Suprapubic skin (tissue), 3 donors: Measurements from ENCODE around the gene DISP2.

Experiments
- POLR2A ChIP-seq, 2 donors: fragments of 450-650 bp; IDR thresholded peaks; one replicate each; pipeline ENCODE4 v1.6.1; 2017; ENCODE audit warnings: antibody characterized with exemption in 2 of 2, mild to moderate bottlenecking in 2 of 2, moderate library complexity in 2 of 2
- TF ChIP-seq, protein P1 (sequence below), 2 donors: fragments of 200-600 bp in 1 of 2; fragments of 450-650 bp in 1 of 2; sonication (generic) in 1 of 2; IDR thresholded peaks; one replicate each; pipeline ENCODE4 v1.5.1; 2016 to 2019; ENCODE audit warnings: antibody characterized with exemption in 2 of 2, mild to moderate bottlenecking in 1 of 2, moderate library complexity in 1 of 2

DNA sequence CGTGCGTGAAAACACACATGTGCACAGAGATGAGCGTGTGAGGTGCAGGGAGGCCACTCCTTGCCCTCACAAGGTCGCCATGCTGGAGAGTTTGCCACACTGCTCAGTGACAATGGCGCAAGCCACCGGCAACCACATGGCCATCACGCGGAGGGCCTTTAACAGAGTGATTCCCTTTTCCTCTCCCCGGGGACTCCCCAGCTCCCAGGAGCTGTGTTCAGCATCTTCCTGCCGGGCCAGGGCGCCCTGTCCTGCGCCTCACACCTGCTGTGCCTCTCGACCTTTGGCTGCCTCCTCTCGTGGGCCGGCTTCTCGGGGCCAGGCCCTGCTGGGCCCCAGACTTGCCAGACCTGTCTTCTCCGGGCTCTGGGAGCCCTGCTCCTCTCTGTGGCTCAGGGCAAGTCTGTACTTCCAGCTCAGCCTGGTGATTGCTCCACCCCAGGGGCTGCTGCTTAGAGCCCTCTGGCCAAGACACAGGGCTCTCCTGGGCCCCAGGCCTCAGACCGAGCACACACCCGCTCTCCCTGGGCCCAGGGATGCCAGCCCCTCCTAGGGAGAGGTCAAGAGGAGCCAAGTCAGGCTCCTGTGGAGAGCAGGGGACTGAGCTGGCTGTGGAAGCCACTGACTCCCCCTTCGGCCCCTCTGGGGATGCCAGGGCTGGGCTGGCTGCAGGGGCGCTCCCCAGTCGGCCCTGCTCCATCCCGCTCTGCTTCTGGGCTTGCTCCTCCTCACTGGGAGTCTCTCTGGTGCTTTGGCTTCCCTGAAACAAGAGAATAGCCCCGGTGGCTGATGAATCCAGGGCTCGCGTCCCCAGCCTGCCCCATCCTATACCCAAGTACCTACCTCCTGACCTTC, 22.9 kb upstream of the DISP2 start:
- TF ChIP-seq, protein P1, sequence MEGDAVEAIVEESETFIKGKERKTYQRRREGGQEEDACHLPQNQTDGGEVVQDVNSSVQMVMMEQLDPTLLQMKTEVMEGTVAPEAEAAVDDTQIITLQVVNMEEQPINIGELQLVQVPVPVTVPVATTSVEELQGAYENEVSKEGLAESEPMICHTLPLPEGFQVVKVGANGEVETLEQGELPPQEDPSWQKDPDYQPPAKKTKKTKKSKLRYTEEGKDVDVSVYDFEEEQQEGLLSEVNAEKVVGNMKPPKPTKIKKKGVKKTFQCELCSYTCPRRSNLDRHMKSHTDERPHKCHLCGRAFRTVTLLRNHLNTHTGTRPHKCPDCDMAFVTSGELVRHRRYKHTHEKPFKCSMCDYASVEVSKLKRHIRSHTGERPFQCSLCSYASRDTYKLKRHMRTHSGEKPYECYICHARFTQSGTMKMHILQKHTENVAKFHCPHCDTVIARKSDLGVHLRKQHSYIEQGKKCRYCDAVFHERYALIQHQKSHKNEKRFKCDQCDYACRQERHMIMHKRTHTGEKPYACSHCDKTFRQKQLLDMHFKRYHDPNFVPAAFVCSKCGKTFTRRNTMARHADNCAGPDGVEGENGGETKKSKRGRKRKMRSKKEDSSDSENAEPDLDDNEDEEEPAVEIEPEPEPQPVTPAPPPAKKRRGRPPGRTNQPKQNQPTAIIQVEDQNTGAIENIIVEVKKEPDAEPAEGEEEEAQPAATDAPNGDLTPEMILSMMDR (IDR thresholded peaks at IDR 0.05): no peak
- TF ChIP-seq POLR2A (IDR thresholded peaks at IDR 0.05): no peak
